Stimulated activated CD4-positive, alpha-beta T cell treated with anti-CD3 and anti-CD28 coated beads, Interleukin-4, amount 100 ng/mL, for 1 hour (primary cell): ENCODE measurements around the gene NCOA5.

Experiments
- DNase-seq: peaks from one replicate; pipeline ENCODE4 v3.0.0-alpha.2; 2020

The NCOA5 gene

DNA sequence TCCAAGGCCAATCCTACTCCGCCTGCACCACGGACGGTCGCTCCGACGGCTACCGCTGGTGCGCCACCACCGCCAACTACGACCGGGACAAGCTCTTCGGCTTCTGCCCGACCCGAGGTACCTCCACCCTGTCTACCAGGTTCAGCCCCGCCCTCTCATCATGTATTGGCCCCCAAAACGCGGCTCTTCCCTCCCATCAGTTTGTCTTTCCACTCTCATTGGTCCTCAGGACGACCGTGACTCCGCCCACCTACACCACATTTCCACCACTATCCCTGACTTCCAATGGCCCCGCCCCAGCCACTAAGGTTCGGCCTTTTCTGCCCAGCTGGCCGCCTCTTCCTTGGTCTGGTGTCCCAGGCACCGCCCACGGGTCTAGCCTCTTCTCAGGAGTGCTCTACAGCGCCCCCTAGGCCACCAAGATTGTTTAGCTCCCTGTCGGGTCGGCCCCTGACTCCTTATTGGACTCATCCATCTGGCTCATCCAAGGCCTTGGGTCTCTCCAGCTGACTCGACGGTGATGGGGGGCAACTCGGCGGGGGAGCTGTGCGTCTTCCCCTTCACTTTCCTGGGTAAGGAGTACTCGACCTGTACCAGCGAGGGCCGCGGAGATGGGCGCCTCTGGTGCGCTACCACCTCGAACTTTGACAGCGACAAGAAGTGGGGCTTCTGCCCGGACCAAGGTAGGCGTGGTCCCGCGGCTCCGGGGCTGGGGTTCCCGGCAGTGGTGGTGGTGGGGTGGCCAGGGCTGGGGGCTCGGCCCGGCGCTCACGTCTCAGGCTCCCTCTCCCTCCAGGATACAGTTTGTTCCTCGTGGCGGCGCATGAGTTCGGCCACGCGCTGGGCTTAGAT is 77.9 kb downstream of the NCOA5 start:
- peak; percentile 37 for DNase-seq
